ENCODE results near the gene DHCR7. TPM values are rescaled to one million over a fixed set of nuclear protein-coding genes. Genes with fewer than 3 reads are reported as not detected.

Gene DHCR7
- total and polyA plus RNA-seq, 2 donors from 2014 or later: 17.8 to 35.2 TPM

- H3K27ac ChIP-seq (ENCODE audit: low read depth in 2 of 2, low read length in 2 of 2): no peak overlapping the region
- intact Hi-C loops (cut with DNase I): no loop called here
- H3K4me1 ChIP-seq (ENCODE audit: control insufficient read depth in 2 of 3, insufficient read depth in 2 of 3, low read depth in 1 of 3, low read length in 3 of 3): no peaks in the 10 kb centered on the region
- H3K27me3 ChIP-seq (ENCODE audit: control insufficient read depth, insufficient read depth, low read length): no peaks in the 10 kb centered on the region
- no peak overlapping the region for H3K9ac ChIP-seq (ENCODE audit: low read length in 3 of 3)
- no peak for FAIRE-seq
- H3K36me3 ChIP-seq (ENCODE audit: control insufficient read depth in 2 of 3, insufficient read depth in 3 of 3, low read length in 3 of 3): peaks cover 0 to 12% (median 3%) of the 10 kb centered on the region in 3 donors
- TF ChIP-seq CTCF (IDR thresholded peaks at IDR 0.05; ENCODE audit: borderline replicate concordance, extremely low read depth, insufficient read depth): no peak
- no peak for DNase-seq
- H3K4me3 ChIP-seq (ENCODE audit: low read length in 3 of 3): no peak overlapping the region
- H3K9me3 ChIP-seq (ENCODE audit: control insufficient read depth in 2 of 3, insufficient read depth in 1 of 3, low read length in 3 of 3): no peaks in the 10 kb centered on the region
Measured at GRCh38 chr11:71467164-71467563, 19.0 kb upstream of the DHCR7 start.

GRCh38 chr11:71466358-71466757 is 18.2 kb upstream of the DHCR7 start:
- no peak overlapping the region for H3K4me3 ChIP-seq (ENCODE audit: low read length in 3 of 3)
- TF ChIP-seq CTCF (IDR thresholded peaks at IDR 0.05; ENCODE audit: borderline replicate concordance, extremely low read depth, insufficient read depth): no peak
- intact Hi-C loops (cut with DNase I): no loop called here
- peaks cover 0 to 6% (median under 1%) of the 10 kb centered on the region in 3 donors for H3K36me3 ChIP-seq (ENCODE audit: control insufficient read depth in 2 of 3, insufficient read depth in 3 of 3, low read length in 3 of 3)
- H3K9ac ChIP-seq (ENCODE audit: low read length in 3 of 3): no peak overlapping the region
- H3K27me3 ChIP-seq (ENCODE audit: control insufficient read depth, insufficient read depth, low read length): no peaks in the 10 kb centered on the region
- DNase-seq (peak in 1 of 5 donors; percentile 38), FAIRE-seq (no peak)
- H3K4me1 ChIP-seq (ENCODE audit: control insufficient read depth in 2 of 3, insufficient read depth in 2 of 3, low read depth in 1 of 3, low read length in 3 of 3): no peaks in the 10 kb centered on the region
- H3K27ac ChIP-seq (ENCODE audit: low read depth in 2 of 2, low read length in 2 of 2): no peak overlapping the region
- H3K9me3 ChIP-seq (ENCODE audit: control insufficient read depth in 2 of 3, insufficient read depth in 1 of 3, low read length in 3 of 3): no peaks in the 10 kb centered on the region

- intact Hi-C loops (cut with DNase I): no loop called here
- FAIRE-seq (no peak), DNase-seq (peak in 1 of 5 donors; percentile 22)
- Histone ChIP-seq H3K36me3 (ENCODE audit: control insufficient read depth in 2 of 3, insufficient read depth in 3 of 3, low read length in 3 of 3) (peaks cover 0 to 14% (median 0%) of the 10 kb centered on the region in 3 donors), H3K4me3 (ENCODE audit: low read length in 3 of 3) (no peak overlapping the region), H3K27ac (ENCODE audit: low read depth in 2 of 2, low read length in 2 of 2) (no peak overlapping the region), H3K9ac (ENCODE audit: low read length in 3 of 3) (no peak overlapping the region), H3K27me3 (ENCODE audit: control insufficient read depth, insufficient read depth, low read length) (no peaks in the 10 kb centered on the region), H3K4me1 (ENCODE audit: control insufficient read depth in 2 of 3, insufficient read depth in 2 of 3, low read depth in 1 of 3, low read length in 3 of 3) (no peaks in the 10 kb centered on the region), H3K9me3 (ENCODE audit: control insufficient read depth in 2 of 3, insufficient read depth in 1 of 3, low read length in 3 of 3) (no peaks in the 10 kb centered on the region)
- TF ChIP-seq CTCF (IDR thresholded peaks at IDR 0.05; ENCODE audit: borderline replicate concordance, extremely low read depth, insufficient read depth): no peak
Measured at GRCh38 chr11:71465054-71465453, 16.9 kb upstream of the DHCR7 start.
